ENCODE data around the gene COL25A1. TPM values are rescaled to one million over a fixed set of nuclear protein-coding genes. Genes with fewer than 3 reads are reported as not detected.
"Not testable (repeated sequence)": the region's sequence is repeated elsewhere in the genome, so short reads cannot be mapped to it uniquely, and the experiment has no call there.

Gene COL25A1
- total RNA-seq, 1 donor from 2014 or later: 4.0 TPM

GRCh38 chr4:108878806-108879205 is 423.7 kb downstream of the COL25A1 start:
- DNase-seq (ENCODE audit: low read depth, low spot score): peak; percentile 84

GRCh38 chr4:108877821-108878220 is 424.6 kb downstream of the COL25A1 start:
- DNase-seq (ENCODE audit: low read depth, low spot score): no peak

GRCh38 chr4:108874806-108875205 is 427.7 kb downstream of the COL25A1 start:
- no peak for DNase-seq (ENCODE audit: low read depth, low spot score)

- DNase-seq (ENCODE audit: low read depth, low spot score): not testable (repeated sequence)
These were observed 432.5 kb downstream of the COL25A1 start for GRCh38 chr4:108869970-108870369.

- no peak for DNase-seq (ENCODE audit: low read depth, low spot score)
These were observed 433.7 kb downstream of the COL25A1 start for GRCh38 chr4:108868606-108869227.

GRCh38 chr4:108867476-108867875 is 435.0 kb downstream of the COL25A1 start:
- no peak for DNase-seq (ENCODE audit: low read depth, low spot score)

- no peak for DNase-seq (ENCODE audit: low read depth, low spot score)
These were observed 441.1 kb downstream of the COL25A1 start for GRCh38 chr4:108861334-108861733.

GRCh38 chr4:108854786-108855185 is 447.7 kb downstream of the COL25A1 start:
- DNase-seq (ENCODE audit: low read depth, low spot score): no peak

- no peak for DNase-seq (ENCODE audit: low read depth, low spot score)
These were observed 449.8 kb downstream of the COL25A1 start for GRCh38 chr4:108852691-108853090.

- DNase-seq (ENCODE audit: low read depth, low spot score): no peak
These were observed 451.1 kb downstream of the COL25A1 start for GRCh38 chr4:108851366-108851765.

- no peak for DNase-seq (ENCODE audit: low read depth, low spot score)
These were observed 452.2 kb downstream of the COL25A1 start for GRCh38 chr4:108850219-108850649.

- DNase-seq (ENCODE audit: low read depth, low spot score): no peak
These were observed 452.8 kb downstream of the COL25A1 start for GRCh38 chr4:108849611-108850168.

- DNase-seq (ENCODE audit: low read depth, low spot score): no peak
These were observed 455.9 kb downstream of the COL25A1 start for GRCh38 chr4:108846568-108846967.

- no peak for DNase-seq (ENCODE audit: low read depth, low spot score)
These were observed 462.0 kb downstream of the COL25A1 start for GRCh38 chr4:108840426-108840975.

GRCh38 chr4:108839333-108839732 is 463.1 kb downstream of the COL25A1 start:
- no peak for DNase-seq (ENCODE audit: low read depth, low spot score)

GRCh38 chr4:108838451-108838850 is 464.0 kb downstream of the COL25A1 start:
- no peak for DNase-seq (ENCODE audit: low read depth, low spot score)

- DNase-seq (ENCODE audit: low read depth, low spot score): peak; percentile 11
These were observed 467.5 kb downstream of the COL25A1 start for GRCh38 chr4:108834835-108835384.

GRCh38 chr4:108834166-108834834 is 468.2 kb downstream of the COL25A1 start:
- no peak for DNase-seq (ENCODE audit: low read depth, low spot score)

- no peak for DNase-seq (ENCODE audit: low read depth, low spot score)
These were observed 469.4 kb downstream of the COL25A1 start for GRCh38 chr4:108833046-108833445.

- DNase-seq (ENCODE audit: low read depth, low spot score): no peak
These were observed 470.6 kb downstream of the COL25A1 start for GRCh38 chr4:108831886-108832285.

GRCh38 chr4:108831291-108831690 is 471.2 kb downstream of the COL25A1 start:
- no peak for DNase-seq (ENCODE audit: low read depth, low spot score)
